GM15510 (cell line): ENCODE measurements around the gene GRIN2A.

Experiments
- POLR2A ChIP-seq: IDR thresholded peaks from 3 replicates; pipeline ENCODE4 v1.6.1; 2011; ENCODE audit warnings: borderline replicate concordance; ENCODE audit not compliant: insufficient read length; ENCODE audit errors: extremely low read depth

Gene GRIN2A

GRCh38 chr16:9821970-9822369 lies 360.3 kb downstream of the GRIN2A start:
- TF ChIP-seq POLR2A = no peak

- TF ChIP-seq POLR2A = no peak
Observed at GRCh38 chr16:9821331-9821730, 360.9 kb downstream of the GRIN2A start.

- TF ChIP-seq POLR2A = no peak
Observed at GRCh38 chr16:9820476-9821246, 361.6 kb downstream of the GRIN2A start.

GRCh38 chr16:9818702-9819101 lies 363.5 kb downstream of the GRIN2A start:
- TF ChIP-seq POLR2A = no peak

- TF ChIP-seq POLR2A = no peak
Observed at GRCh38 chr16:9817586-9817985, 364.6 kb downstream of the GRIN2A start.

GRCh38 chr16:9816644-9817043 lies 365.6 kb downstream of the GRIN2A start:
- no peak for TF ChIP-seq POLR2A

GRCh38 chr16:9813665-9814064 lies 368.6 kb downstream of the GRIN2A start:
- no peak for TF ChIP-seq POLR2A

- TF ChIP-seq POLR2A = no peak
Observed at GRCh38 chr16:9808210-9808609, 374.0 kb downstream of the GRIN2A start.

GRCh38 chr16:9807302-9807701 lies 374.9 kb downstream of the GRIN2A start:
- TF ChIP-seq POLR2A = no peak

GRCh38 chr16:9805109-9805508 lies 377.1 kb downstream of the GRIN2A start:
- TF ChIP-seq POLR2A = no peak

- TF ChIP-seq POLR2A = no peak
Observed at GRCh38 chr16:9802160-9802559, 380.1 kb downstream of the GRIN2A start.

GRCh38 chr16:9801651-9802050 lies 380.6 kb downstream of the GRIN2A start:
- TF ChIP-seq POLR2A = no peak

GRCh38 chr16:9800186-9800738 lies 382.0 kb downstream of the GRIN2A start:
- no peak for TF ChIP-seq POLR2A

GRCh38 chr16:9798952-9799580 lies 383.2 kb downstream of the GRIN2A start:
- TF ChIP-seq POLR2A = no peak

GRCh38 chr16:9798474-9798873 lies 383.8 kb downstream of the GRIN2A start:
- no peak for TF ChIP-seq POLR2A

GRCh38 chr16:9797306-9797705 lies 384.9 kb downstream of the GRIN2A start:
- TF ChIP-seq POLR2A = no peak

- TF ChIP-seq POLR2A = no peak
Observed at GRCh38 chr16:9793623-9794022, 388.6 kb downstream of the GRIN2A start.

- no peak for TF ChIP-seq POLR2A
Observed at GRCh38 chr16:9791556-9791955, 390.7 kb downstream of the GRIN2A start.
